Pancreas (tissue), 10 donors: ENCODE results near the gene DUOX2. TPM values are rescaled to one million over a fixed set of nuclear protein-coding genes. Genes with fewer than 3 reads are reported as not detected.
A peak's percentile ranks its signal among the peaks of the same experiment; 100 is the strongest.

Experiments
- ATAC-seq, 4 donors: fragments of 200-7000 bp; cut with Tn5 transposase; one replicate each; pipeline versions ENCODE4 v1.8.0 to v1.9.1; 2020; ENCODE audit warnings: mild to moderate bottlenecking in 4 of 4, moderate library complexity in 4 of 4
- DNase-seq, 6 donors: peaks; one replicate each; pipeline ENCODE4 v3.0.0-alpha.2; 2020
- FAIRE-seq: peaks from 2 replicates; lab custom pipeline; 2012; peaks lifted over from hg19 to GRCh38; lab: Jason Lieb, UNC
- H3K27ac ChIP-seq, 4 donors: fragments of 200-600 bp; sonication (generic); 1 replicate in 3 of 4; 2 replicates in 1 of 4; pipeline versions ENCODE4 v1.5.0 to v1.8.0; 2020
- H3K27me3 ChIP-seq, 4 donors: fragments of 200-600 bp; one replicate each; pipeline ENCODE4 v1.8.0; 2021
- H3K36me3 ChIP-seq, 3 donors: fragments of 200-600 bp; sonication (generic) in 1 of 3; one replicate each; pipeline versions ENCODE4 v1.5.0 to v1.8.0; 2020 to 2021
- H3K4me1 ChIP-seq, 3 donors: fragments of 200-600 bp; one replicate each; pipeline ENCODE4 v1.8.0; 2021
- H3K4me3 ChIP-seq, 4 donors: fragments of 200-600 bp; sonication (generic) in 2 of 4; one replicate each; pipeline versions ENCODE4 v1.5.0 to v1.8.0; 2020 to 2021
- H3K9me3 ChIP-seq, 4 donors: fragments of 200-600 bp; one replicate each; pipeline ENCODE4 v1.8.0; 2021
- WGBS, 2 donors: extraction: QIAGEN DNeasy Blood & Tissue Kit; methylation state at CpG; one replicate each; pipeline ENCODE4 v1.1.7; 2013; 5-methylcytosine and 5-hydroxymethylcytosine counted together
- intact Hi-C, 3 donors: fragments of 100-400 bp; cut with DNase I; formaldehyde crosslinking; loops; one replicate each; pipeline versions ENCODE4 v1.11.1 to v1.14.2; 2022
- polyA plus RNA-seq, 2 donors: library from polyadenylated mRNA; stranded (reverse); fragments of 200-250 nt; gene quantifications; one replicate each; pipeline ENCODE4 v1.2.3, GENCODE V29; 2013
- total RNA-seq, 6 donors: library from RNA; stranded (reverse); fragmentation: NEBNext Ultra II Directional in 4 of 6; extraction: Animal tissue kit (Norgen Biotek cat#: 25700) in 4 of 6; gene quantifications; one replicate each; pipeline versions ENCODE4 v1.2.1 to v1.2.4, GENCODE V29; 2021 to 2023
- TF ChIP-seq, protein P1 (sequence below), 4 donors: fragments of 200-600 bp; sonication (generic) in 3 of 4; IDR thresholded peaks; one replicate each; pipeline versions ENCODE4 v1.5.0 to v1.8.0; 2021; ENCODE audit warnings: antibody characterized with exemption in 4 of 4
- donor health status: healthy with polysubstance abuse.
- donor health status: DM: no; HTN: no; CAD: no; lungs with moderate emphysema.
- donor health status: DM: no; HTN: no; CAD: no.
- donor health status: control.
- donor health status: control.
- donor health status: Bipolar disorder and iron deficiency.
- donor health status: DM: yes; HTN: yes; CAD: no.
- donor health status: DM: no; HTN: no; CAD: no.
- donor health status: DM: no; HTN: no; CAD: no.
- donor health status: DM: yes; HTN: yes; CAD: no.

Gene DUOX2
- total and polyA plus RNA-seq, 8 donors = 0.15 to 32.2 (median 0.87) TPM

DNA sequence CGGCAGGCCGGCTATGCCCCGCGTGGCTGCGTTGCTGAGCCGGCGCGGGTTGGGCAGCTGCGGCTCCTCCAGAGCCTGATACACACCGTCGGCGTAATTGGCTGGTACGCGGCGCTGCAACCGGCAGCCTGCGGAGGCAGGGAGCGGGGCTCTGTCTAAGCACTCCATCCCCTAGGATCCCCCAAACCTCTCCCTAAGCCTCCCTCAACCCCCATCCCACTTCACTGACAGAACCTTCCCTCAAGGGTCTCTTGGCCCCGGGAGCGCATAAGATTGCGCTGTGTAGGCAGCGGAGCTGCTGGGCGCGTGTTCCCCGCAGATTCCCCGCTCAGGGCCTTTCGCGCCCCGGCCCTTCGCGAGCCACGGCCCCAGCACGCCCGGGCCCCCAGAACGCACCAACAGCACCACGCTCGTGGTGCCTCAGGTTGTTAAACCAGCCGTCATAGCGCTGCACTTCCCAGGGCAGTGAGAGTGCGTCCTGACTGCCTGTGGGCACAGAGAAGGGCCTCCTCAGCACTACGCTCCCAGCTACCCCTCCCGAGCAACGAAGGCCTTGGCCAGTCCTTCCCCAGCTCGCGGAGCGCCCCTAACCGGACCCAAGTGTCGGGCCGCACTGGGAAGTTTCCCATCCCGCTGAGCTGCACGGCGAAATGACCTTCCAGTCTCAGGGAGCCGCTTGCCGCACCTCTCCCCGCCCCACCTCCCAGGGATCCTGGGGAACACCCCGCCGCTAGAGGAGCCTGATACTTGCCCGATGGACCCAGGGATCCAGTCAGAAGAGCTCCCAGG, 1.2 kb downstream of the DUOX2 start:
- WGBS, 2 donors = 2% methylated on average over 56 to 58 of the region's 58 CpGs
- intact Hi-C loops = loop anchor here in 1 of 3 donors (10.0 kb wide), 1 partner anchor 158 kb away; the partner anchor contains the start of gene TERB2
- DNase-seq = no peak
- Histone ChIP-seq H3K27ac (no peak overlapping the region), H3K9me3 (no peaks in the 10 kb centered on the region), H3K4me3 (peak overlapping the region in 2 of 4 donors; percentile 5 to 35), H3K4me1 (peaks cover 0 to 7% (median 0%) of the 10 kb centered on the region in 3 donors), H3K36me3 (no peaks in the 10 kb centered on the region), H3K27me3 (peaks cover 0 to 25% (median 7%) of the 10 kb centered on the region in 4 donors)
- ATAC-seq = peak in 3 of 4 donors; percentile 24 to 35 (median 35)
- no peak for FAIRE-seq
- TF ChIP-seq, protein P1, sequence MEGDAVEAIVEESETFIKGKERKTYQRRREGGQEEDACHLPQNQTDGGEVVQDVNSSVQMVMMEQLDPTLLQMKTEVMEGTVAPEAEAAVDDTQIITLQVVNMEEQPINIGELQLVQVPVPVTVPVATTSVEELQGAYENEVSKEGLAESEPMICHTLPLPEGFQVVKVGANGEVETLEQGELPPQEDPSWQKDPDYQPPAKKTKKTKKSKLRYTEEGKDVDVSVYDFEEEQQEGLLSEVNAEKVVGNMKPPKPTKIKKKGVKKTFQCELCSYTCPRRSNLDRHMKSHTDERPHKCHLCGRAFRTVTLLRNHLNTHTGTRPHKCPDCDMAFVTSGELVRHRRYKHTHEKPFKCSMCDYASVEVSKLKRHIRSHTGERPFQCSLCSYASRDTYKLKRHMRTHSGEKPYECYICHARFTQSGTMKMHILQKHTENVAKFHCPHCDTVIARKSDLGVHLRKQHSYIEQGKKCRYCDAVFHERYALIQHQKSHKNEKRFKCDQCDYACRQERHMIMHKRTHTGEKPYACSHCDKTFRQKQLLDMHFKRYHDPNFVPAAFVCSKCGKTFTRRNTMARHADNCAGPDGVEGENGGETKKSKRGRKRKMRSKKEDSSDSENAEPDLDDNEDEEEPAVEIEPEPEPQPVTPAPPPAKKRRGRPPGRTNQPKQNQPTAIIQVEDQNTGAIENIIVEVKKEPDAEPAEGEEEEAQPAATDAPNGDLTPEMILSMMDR (IDR thresholded peaks at IDR 0.05) = no peak

DNA sequence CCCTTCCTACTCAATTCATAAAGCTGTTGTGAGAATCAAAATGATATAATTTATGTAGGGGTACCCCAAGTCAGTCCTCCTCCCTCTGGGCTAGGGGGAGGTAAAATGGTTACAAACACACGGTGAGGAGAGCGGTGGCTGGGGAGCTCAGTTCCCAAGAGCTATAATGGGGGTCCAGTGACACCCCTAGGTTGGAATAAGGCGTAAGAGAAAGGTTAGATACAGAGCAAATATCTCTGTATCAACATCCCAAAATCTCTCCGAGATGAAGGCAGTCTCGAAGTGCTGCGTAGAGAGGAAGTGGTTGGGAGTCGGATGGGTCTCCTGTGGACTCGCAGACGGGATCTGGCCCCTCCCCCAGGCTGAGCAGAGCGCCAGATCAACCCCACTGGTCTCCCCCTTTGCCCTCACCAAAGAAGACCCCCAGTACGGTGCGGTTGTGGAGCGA, 1.8 kb downstream of the DUOX2 start:
- TF ChIP-seq, protein P1 (IDR thresholded peaks at IDR 0.05) = no peak
- 10% methylated on average over 12 to 13 of the region's 13 CpGs for WGBS, 2 donors
- H3K27ac ChIP-seq = no peak overlapping the region
- H3K36me3 ChIP-seq = no peaks in the 10 kb centered on the region
- H3K9me3 ChIP-seq = no peaks in the 10 kb centered on the region
- intact Hi-C loops = loop anchor here in 1 of 3 donors (10.0 kb wide), 1 partner anchor 157 kb away; the partner anchor contains the start of gene TERB2
- peaks cover 0 to 20% (median 7%) of the 10 kb centered on the region in 4 donors for H3K27me3 ChIP-seq
- ATAC-seq (peak in 1 of 4 donors; percentile 3), DNase-seq (no peak), FAIRE-seq (no peak)
- peak overlapping the region in 2 of 4 donors; percentile 5 to 35 for H3K4me3 ChIP-seq
- H3K4me1 ChIP-seq = peaks cover 0 to 7% (median 0%) of the 10 kb centered on the region in 3 donors

DNA sequence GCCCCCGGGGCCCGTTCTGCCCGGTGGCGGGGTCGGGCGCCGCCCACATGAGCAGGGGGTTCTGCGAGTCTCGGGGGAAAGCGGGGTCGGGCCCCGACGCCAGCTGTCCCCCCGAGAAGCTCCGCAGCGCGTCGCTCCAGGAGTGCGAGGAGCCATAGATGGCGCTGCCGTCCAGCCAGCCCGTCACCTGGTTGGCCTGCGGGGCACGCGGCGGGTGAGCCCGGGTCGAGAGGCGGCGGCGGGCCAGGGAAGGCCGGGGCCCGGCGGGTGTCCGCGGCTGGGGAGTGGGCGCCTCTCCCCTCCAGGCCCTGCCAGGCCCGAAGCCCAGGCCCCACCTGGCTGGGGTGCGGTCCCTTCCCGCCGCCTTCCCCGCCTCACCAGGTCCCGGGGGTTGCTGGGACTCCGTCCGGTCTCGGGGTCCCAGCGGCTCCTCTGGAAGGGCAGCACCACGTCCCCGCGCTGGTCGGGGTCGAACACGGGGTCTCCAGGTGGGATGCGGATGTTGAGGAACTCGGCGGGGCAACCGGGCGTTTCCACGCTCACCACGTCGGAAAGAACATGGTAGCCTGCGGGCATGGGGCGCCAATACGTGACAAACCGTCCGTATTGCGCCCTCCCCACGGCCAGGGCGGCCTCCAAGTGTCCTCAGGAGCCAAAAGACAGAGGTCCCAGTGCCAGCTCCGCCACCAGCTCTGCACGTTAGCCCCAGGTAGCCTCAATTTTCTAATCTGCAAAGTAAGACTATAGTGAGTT, 2.4 kb downstream of the DUOX2 start:
- ATAC-seq (peak in 2 of 4 donors; percentile 36 to 37), FAIRE-seq (no peak), DNase-seq (no peak)
- peak overlapping the region in 1 of 4 donors; percentile 35 for H3K4me3 ChIP-seq
- H3K4me1 ChIP-seq = peaks cover 0 to 3% (median 0%) of the 10 kb centered on the region in 3 donors
- no peaks in the 10 kb centered on the region for H3K36me3 ChIP-seq
- H3K27ac ChIP-seq = no peak overlapping the region
- peaks cover 0 to 19% (median 3%) of the 10 kb centered on the region in 4 donors for H3K27me3 ChIP-seq
- no peaks in the 10 kb centered on the region for H3K9me3 ChIP-seq
- intact Hi-C loops = loop anchor here in 1 of 3 donors (10.0 kb wide), 1 partner anchor 157 kb away; the partner anchor contains the start of gene TERB2
- TF ChIP-seq, protein P1 (IDR thresholded peaks at IDR 0.05) = no peak
- 8 to 9% methylated on average over 56 to 71 of the region's 71 CpGs for WGBS, 2 donors

DNA sequence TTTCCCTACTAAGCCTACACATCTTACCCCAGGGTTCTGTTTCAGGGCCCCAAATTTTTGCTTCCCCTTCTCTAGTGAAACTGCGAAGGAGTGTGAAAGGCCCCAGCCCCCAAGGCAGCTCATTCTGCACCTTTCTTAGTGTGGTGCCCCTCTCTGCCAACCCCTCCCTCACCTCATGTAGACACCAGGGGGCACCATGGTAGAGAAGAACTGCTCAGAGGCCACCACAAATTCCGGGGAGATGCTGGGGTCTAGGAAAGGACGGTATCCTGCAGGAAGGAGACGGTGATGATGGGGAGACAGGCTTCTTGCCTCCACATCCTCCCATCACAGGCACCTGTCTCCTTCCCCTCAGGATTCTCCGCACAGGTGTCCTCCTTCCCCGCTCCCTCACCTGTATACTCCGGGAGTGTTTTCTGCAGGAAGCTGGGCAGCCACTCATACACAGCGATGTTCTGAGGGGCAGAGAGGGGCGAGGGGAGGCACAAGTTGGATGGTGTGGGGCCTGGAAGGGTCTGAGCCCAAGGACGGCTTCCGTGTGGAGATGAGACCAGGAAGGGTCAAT, 3.6 kb downstream of the DUOX2 start:
- intact Hi-C loops = loop anchor here in 1 of 3 donors (10.0 kb wide), 1 partner anchor 156 kb away; the partner anchor contains the start of gene TERB2
- Histone ChIP-seq H3K4me1 (peaks cover 0 to 3% (median 0%) of the 10 kb centered on the region in 3 donors), H3K27me3 (peaks cover 0 to 15% (median 3%) of the 10 kb centered on the region in 4 donors), H3K36me3 (no peaks in the 10 kb centered on the region), H3K9me3 (no peaks in the 10 kb centered on the region), H3K27ac (no peak overlapping the region), H3K4me3 (no peak overlapping the region)
- TF ChIP-seq, protein P1 (IDR thresholded peaks at IDR 0.05) = no peak
- ATAC-seq = no peak
- WGBS, 2 donors = 63 to 71% methylated on average over 11 of the region's 11 CpGs
- no peak for DNase-seq
- no peak for FAIRE-seq
